ENCODE data around the gene TEDDM1.

DNA sequence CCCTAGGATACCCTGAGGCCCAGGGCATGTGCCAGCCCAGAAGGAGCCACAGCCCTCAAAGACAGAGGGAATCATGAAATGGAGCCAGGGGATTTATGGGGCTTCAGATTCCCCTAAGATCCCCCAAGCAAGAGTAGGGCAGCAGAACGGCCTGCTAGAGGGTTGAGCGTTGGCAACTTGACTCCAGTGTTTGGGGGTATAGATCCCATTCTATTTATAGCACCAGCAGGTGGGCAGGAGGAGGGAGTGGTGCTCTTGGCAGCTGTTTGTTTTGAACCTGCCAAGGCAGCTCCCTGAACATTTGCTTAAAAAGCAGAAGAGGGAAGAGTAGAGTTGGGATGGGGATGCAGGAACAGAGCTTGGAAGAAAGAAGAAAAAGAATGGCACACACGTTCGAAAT, 42.6 kb downstream of the TEDDM1 start:
- TF ChIP-seq ARNTL (CRISPR knock-in tag; IDR thresholded peaks at IDR 0.05; ENCODE audit: borderline replicate concordance, low read depth) (no peak), SNAI2 (CRISPR knock-in tag; IDR thresholded peaks at IDR 0.05) (no peak), ZFP3 (CRISPR knock-in tag; IDR thresholded peaks at IDR 0.05) (no peak), ISL1 (CRISPR knock-in tag; IDR thresholded peaks at IDR 0.05) (no peak), ZC3H10 (CRISPR knock-in tag; IDR thresholded peaks at IDR 0.05) (no peak), ZFP30 (CRISPR knock-in tag; IDR thresholded peaks at IDR 0.05) (no peak), BACH2 (CRISPR knock-in tag; IDR thresholded peaks at IDR 0.05; ENCODE audit: borderline replicate concordance) (no peak), TCF4 (CRISPR knock-in tag; IDR thresholded peaks at IDR 0.05; ENCODE audit: borderline replicate concordance) (no peak), ZNF70 (CRISPR knock-in tag; IDR thresholded peaks at IDR 0.05) (no peak), CSDC2 (CRISPR knock-in tag; IDR thresholded peaks at IDR 0.05) (no peak)
- TF ChIP-seq, protein P1, sequence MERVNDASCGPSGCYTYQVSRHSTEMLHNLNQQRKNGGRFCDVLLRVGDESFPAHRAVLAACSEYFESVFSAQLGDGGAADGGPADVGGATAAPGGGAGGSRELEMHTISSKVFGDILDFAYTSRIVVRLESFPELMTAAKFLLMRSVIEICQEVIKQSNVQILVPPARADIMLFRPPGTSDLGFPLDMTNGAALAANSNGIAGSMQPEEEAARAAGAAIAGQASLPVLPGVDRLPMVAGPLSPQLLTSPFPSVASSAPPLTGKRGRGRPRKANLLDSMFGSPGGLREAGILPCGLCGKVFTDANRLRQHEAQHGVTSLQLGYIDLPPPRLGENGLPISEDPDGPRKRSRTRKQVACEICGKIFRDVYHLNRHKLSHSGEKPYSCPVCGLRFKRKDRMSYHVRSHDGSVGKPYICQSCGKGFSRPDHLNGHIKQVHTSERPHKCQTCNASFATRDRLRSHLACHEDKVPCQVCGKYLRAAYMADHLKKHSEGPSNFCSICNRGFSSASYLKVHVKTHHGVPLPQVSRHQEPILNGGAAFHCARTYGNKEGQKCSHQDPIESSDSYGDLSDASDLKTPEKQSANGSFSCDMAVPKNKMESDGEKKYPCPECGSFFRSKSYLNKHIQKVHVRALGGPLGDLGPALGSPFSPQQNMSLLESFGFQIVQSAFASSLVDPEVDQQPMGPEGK (CRISPR knock-in tag; IDR thresholded peaks at IDR 0.05; ENCODE audit: borderline replicate concordance) = no peak
- TF ChIP-seq, protein P2, sequence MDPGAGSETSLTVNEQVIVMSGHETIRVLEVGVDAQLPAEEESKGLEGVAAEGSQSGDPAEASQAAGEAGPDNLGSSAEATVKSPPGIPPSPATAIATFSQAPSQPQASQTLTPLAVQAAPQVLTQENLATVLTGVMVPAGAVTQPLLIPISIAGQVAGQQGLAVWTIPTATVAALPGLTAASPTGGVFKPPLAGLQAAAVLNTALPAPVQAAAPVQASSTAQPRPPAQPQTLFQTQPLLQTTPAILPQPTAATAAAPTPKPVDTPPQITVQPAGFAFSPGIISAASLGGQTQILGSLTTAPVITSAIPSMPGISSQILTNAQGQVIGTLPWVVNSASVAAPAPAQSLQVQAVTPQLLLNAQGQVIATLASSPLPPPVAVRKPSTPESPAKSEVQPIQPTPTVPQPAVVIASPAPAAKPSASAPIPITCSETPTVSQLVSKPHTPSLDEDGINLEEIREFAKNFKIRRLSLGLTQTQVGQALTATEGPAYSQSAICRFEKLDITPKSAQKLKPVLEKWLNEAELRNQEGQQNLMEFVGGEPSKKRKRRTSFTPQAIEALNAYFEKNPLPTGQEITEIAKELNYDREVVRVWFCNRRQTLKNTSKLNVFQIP (CRISPR knock-in tag; IDR thresholded peaks at IDR 0.05; ENCODE audit: borderline replicate concordance, low read depth) = no peak
- TF ChIP-seq, protein P3, sequence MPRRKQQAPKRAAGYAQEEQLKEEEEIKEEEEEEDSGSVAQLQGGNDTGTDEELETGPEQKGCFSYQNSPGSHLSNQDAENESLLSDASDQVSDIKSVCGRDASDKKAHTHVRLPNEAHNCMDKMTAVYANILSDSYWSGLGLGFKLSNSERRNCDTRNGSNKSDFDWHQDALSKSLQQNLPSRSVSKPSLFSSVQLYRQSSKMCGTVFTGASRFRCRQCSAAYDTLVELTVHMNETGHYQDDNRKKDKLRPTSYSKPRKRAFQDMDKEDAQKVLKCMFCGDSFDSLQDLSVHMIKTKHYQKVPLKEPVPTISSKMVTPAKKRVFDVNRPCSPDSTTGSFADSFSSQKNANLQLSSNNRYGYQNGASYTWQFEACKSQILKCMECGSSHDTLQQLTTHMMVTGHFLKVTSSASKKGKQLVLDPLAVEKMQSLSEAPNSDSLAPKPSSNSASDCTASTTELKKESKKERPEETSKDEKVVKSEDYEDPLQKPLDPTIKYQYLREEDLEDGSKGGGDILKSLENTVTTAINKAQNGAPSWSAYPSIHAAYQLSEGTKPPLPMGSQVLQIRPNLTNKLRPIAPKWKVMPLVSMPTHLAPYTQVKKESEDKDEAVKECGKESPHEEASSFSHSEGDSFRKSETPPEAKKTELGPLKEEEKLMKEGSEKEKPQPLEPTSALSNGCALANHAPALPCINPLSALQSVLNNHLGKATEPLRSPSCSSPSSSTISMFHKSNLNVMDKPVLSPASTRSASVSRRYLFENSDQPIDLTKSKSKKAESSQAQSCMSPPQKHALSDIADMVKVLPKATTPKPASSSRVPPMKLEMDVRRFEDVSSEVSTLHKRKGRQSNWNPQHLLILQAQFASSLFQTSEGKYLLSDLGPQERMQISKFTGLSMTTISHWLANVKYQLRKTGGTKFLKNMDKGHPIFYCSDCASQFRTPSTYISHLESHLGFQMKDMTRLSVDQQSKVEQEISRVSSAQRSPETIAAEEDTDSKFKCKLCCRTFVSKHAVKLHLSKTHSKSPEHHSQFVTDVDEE (CRISPR knock-in tag; IDR thresholded peaks at IDR 0.05) = no peak
- TF ChIP-seq, protein P4, sequence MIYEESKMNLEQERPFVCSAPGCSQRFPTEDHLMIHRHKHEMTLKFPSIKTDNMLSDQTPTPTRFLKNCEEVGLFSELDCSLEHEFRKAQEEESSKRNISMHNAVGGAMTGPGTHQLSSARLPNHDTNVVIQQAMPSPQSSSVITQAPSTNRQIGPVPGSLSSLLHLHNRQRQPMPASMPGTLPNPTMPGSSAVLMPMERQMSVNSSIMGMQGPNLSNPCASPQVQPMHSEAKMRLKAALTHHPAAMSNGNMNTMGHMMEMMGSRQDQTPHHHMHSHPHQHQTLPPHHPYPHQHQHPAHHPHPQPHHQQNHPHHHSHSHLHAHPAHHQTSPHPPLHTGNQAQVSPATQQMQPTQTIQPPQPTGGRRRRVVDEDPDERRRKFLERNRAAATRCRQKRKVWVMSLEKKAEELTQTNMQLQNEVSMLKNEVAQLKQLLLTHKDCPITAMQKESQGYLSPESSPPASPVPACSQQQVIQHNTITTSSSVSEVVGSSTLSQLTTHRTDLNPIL (CRISPR knock-in tag; IDR thresholded peaks at IDR 0.05; ENCODE audit: low read depth) = no peak
